ENCODE results near the gene GYS2. TPM values are rescaled to one million over a fixed set of nuclear protein-coding genes. Genes with fewer than 3 reads are reported as not detected.

The GYS2 gene
- not detected in 5 replicates for total RNA-seq (2022; extraction: Qiagen RNA extraction; ENCODE audit: low read depth)

GRCh38 chr12:21604245-21605101 is at the start of gene GYS2:
Gene GYS2, minus strand, starts transcription at chr12:21604847. Its CDS starts 255 bp downstream, at chr12:21604592.

GRCh38 chr12:21526053-21526452 is 78.6 kb downstream of the GYS2 start, which contains the start of gene SPX:
Gene SPX, plus strand, starts transcription at chr12:21526296. Its CDS starts 177 bp downstream, at chr12:21526473.

GRCh38 chr12:21501258-21502163 is 103.1 kb downstream of the GYS2 start, which contains the start of the genes GOLT1B and RECQL:
Gene GOLT1B, plus strand, starts transcription at chr12:21501789. Its CDS starts 135 bp downstream, at chr12:21501924.
Gene RECQL, minus strand, starts transcription at chr12:21501635. Its CDS starts 2,065 bp downstream, at chr12:21499570.

Other genes starting within 250 kb of the GYS2 start
- not detected in 5 replicates for gene IAPP, start 231.9 kb downstream of the GYS2 start, total RNA-seq (2022; extraction: Qiagen RNA extraction; ENCODE audit: low read depth)
- gene PYROXD1, start 167.2 kb downstream of the GYS2 start, total RNA-seq (2022; extraction: Qiagen RNA extraction; ENCODE audit: low read depth): 3.9 to 7.9 TPM (median 7.2 TPM) in 5 replicates
- 32.4 to 77.1 TPM (median 61.4 TPM) in 5 replicates for gene RECQL, start 103.2 kb downstream of the GYS2 start, total RNA-seq (2022; extraction: Qiagen RNA extraction; ENCODE audit: low read depth)
- gene GOLT1B, start 103.1 kb downstream of the GYS2 start, total RNA-seq (2022; extraction: Qiagen RNA extraction; ENCODE audit: low read depth): 72.1 to 103 TPM (median 92.4 TPM) in 5 replicates
- 1.9 to 2.3 TPM (median 2.1 TPM) in 5 replicates for gene SPX, start 78.6 kb downstream of the GYS2 start, total RNA-seq (2022; extraction: Qiagen RNA extraction; ENCODE audit: low read depth)
- 1,454 to 1,706 TPM (median 1,511 TPM) in 5 replicates for gene LDHB, start 53.0 kb upstream of the GYS2 start, total RNA-seq (2022; extraction: Qiagen RNA extraction; ENCODE audit: low read depth)
- gene KCNJ8, start 169.9 kb upstream of the GYS2 start, total RNA-seq (2022; extraction: Qiagen RNA extraction; ENCODE audit: low read depth): 0.30 to 0.51 TPM (median 0.44 TPM) in 5 replicates

Measured in A549 treated with RU486 at 1 μM for 4 hours (cell line).